CD1c-positive myeloid dendritic cell (primary cell): ENCODE measurements around the gene DDX50.
A peak's percentile ranks its signal among the peaks of the same experiment; 100 is the strongest.

Source experiments
- DNase-seq: peaks from one replicate; pipeline ENCODE4 v3.0.0-alpha.2; 2016; ENCODE audit errors: extremely low spot score

The DDX50 gene

GRCh38 chr10:68981074-68981473, 80.0 kb downstream of the DDX50 start:
- DNase-seq: peak; percentile 23

- DNase-seq: no peak
Measured at GRCh38 chr10:68982389-68982788, 81.3 kb downstream of the DDX50 start.

GRCh38 chr10:68987611-68988010, 86.5 kb downstream of the DDX50 start:
- no peak for DNase-seq

- peak; percentile 96 for DNase-seq
Measured at GRCh38 chr10:68988530-68989316, 87.6 kb downstream of the DDX50 start, which contains the start of gene KIFBP. KIFBP (plus strand) TSS chr10:68988803; CDS start chr10:68988833, 30 bp downstream.

GRCh38 chr10:68989317-68989990, 88.3 kb downstream of the DDX50 start:
- no peak for DNase-seq

- DNase-seq: no peak
Measured at GRCh38 chr10:68992636-68993440, 91.7 kb downstream of the DDX50 start.
